ENCODE measurements around the gene SRPRB.

Gene SRPRB

DNA sequence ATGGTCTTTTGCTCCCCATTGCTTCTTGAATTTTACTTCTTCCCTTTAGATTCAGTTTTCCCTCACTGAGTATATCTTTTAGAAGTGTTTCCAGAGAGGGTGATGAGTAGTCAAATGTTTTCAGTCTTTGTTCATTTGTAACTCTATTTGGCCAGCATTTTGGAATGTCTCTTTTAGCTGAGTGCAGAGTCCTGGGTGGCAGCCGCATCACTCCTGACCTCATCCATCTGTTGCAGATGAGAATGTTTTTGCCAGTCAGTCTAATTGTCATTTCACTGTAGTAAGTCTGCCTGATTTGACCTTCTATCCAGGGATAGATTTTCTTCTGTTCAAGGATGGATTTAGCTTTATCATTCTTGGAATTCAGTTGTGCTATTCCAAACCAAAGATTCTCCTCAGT is 7.3 kb downstream of the SRPRB start:
- H3K4me3 ChIP-seq (replicated peaks; ENCODE audit: low read depth, low read length) = no peak overlapping the region
- TF ChIP-seq, protein P1, sequence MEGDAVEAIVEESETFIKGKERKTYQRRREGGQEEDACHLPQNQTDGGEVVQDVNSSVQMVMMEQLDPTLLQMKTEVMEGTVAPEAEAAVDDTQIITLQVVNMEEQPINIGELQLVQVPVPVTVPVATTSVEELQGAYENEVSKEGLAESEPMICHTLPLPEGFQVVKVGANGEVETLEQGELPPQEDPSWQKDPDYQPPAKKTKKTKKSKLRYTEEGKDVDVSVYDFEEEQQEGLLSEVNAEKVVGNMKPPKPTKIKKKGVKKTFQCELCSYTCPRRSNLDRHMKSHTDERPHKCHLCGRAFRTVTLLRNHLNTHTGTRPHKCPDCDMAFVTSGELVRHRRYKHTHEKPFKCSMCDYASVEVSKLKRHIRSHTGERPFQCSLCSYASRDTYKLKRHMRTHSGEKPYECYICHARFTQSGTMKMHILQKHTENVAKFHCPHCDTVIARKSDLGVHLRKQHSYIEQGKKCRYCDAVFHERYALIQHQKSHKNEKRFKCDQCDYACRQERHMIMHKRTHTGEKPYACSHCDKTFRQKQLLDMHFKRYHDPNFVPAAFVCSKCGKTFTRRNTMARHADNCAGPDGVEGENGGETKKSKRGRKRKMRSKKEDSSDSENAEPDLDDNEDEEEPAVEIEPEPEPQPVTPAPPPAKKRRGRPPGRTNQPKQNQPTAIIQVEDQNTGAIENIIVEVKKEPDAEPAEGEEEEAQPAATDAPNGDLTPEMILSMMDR (IDR thresholded peaks at IDR 0.05; ENCODE audit: low read length, missing control alignments) = no peak
- DNase-seq (ENCODE audit: low read depth) = peak; percentile 24

DNA sequence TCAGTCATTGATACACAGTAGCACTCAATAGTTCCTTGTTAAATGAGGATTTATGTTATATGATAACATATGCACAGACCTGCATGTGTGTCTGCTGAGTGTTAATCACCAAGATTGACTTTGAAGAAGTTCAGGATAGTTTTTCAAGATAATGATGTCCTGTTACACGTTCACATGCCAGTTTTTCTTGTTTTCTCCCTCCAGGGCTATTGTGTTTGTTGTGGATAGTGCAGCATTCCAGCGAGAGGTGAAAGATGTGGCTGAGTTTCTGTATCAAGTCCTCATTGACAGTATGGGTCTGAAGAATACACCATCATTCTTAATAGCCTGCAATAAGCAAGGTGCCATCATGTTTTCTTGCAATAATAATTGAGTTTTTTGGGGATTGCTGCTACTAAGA is 9.8 kb downstream of the SRPRB start:
- no peak overlapping the region for H3K4me3 ChIP-seq (replicated peaks; ENCODE audit: low read depth, low read length)
- DNase-seq (ENCODE audit: low read depth) = no peak
- TF ChIP-seq, protein P1 (IDR thresholded peaks at IDR 0.05; ENCODE audit: low read length, missing control alignments) = no peak

DNA sequence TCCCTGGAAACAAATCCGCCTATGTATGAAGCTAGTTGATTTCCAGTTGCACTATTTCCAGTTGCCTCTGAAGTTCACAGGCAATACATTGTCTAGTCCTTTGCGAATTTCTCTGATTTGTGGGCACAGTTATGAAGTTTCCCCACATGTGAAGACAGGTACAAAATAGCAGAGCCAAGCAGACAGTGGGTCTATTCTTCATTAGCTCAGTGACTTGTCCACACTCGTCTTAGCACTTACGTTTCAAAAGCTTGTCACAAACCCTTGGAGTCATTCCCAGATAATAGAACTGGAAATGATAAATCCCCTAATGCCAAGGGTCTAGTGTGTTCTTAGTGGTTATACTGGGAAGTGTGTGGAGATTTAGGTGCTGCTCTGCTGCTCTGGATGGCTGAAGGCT is 14.5 kb downstream of the SRPRB start:
- DNase-seq (ENCODE audit: low read depth) = no peak
- TF ChIP-seq, protein P1 (IDR thresholded peaks at IDR 0.05; ENCODE audit: low read length, missing control alignments) = no peak
- H3K4me3 ChIP-seq (replicated peaks; ENCODE audit: low read depth, low read length) = no peak overlapping the region

DNA sequence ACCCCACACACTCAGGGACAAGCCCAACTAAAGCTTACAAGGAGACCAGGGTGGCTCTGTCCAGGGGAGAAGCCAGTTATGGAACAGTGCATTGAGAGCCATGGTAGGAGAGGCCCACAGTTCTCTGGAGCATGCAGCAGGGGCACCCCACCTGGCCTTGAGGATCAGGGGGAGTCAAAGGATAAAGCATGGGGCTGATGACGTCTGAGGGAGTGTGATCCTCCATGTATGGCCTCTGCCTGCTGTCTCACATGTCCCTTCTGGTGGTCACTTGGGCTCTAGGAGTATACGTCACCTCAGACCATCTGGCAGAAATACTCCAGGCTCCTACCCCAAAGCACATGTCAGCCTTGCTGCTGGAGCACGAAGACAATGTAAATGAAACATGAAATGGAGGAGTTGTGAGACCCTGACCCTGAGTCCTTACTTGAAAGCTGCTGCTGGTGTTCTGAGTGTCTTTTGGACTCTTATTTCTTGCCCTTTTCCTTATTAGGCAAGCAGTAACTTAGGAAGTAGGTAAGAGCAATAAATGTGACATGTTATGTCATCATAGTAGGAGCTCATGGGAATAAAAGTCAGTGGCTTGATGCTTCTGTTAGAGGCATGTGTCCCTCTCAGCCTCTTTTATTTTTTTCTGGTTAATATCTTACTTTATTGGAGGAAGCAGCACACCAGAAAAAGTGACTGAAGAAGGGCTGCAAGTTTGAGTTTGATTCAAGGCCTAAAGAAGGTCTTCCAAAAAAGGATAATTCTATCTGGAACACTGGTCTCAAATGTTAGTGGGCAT is 15.5 kb downstream of the SRPRB start:
- DNase-seq (ENCODE audit: low read depth) = no peak
- TF ChIP-seq, protein P1 (IDR thresholded peaks at IDR 0.05; ENCODE audit: low read length, missing control alignments) = no peak
- no peak overlapping the region for H3K4me3 ChIP-seq (replicated peaks; ENCODE audit: low read depth, low read length)

DNA sequence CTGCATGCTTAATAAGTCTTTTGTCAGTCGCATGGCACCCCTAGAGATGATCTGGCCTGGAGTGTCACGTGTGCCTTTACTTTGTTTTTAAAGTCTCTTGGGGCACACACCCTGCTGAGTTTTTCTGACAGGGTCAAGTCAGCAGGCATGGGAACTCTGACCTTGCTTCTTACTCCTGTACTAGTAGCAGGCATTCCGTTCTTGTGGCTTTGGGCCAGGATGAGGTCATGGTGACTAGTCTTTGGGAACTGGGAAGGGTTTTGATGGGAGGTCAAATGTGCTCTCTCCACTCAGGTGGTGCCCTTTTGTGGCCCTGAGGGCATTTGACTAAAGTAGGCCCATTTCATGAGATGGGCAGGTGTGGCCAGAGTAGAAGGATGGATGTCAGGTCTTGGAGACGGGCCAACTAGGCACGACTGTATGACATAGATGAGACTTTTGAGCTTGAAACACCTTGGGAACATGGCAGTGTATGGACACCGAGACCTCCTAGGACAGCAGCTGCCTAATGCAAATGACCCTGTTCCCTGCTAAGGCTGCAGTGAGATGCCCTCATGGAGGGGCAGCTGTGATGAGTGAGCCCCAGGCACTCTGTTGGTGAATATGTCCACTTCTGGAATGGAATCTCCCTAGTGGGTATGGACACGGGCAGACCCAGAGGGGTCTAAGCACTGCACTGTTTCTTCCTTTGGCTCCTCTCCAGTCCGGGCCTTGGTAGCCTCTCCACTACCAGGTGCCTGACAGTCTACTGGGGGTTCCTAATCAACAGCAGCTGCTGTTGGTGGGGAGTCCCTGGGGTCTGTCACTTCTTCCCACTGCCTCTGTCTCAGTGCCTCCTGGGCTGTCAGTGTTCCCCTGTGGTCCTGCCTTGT is 16.4 kb downstream of the SRPRB start:
- DNase-seq (ENCODE audit: low read depth) = peak; percentile 38
- H3K4me3 ChIP-seq (replicated peaks; ENCODE audit: low read depth, low read length) = no peak overlapping the region
- TF ChIP-seq, protein P1 (IDR thresholded peaks at IDR 0.05; ENCODE audit: low read length, missing control alignments) = no peak

DNA sequence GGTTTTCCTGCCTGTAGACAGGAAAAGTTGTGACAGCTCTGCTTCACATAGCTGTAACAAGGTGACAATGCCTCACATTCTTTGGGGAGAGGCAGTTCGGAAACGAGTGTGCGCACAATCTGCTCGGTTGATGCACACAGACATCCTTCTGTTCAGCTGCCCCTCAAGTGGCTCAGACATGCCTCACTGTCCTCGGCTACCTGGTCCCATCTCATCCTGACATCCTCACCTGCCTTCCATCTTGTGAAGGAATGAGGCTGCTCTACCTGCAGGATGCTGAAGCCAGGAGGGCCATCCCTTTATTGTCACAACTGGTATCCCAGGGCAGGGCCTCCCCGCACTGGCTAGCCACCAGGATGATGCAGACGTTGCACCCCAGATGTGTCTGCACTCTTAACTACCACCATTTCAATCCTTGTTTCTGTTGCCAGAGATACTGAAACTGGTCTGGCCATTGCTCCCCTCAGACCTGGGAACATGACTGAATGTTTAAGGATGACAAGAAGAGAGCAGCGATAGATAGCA is 19.4 kb downstream of the SRPRB start:
- no peak for DNase-seq (ENCODE audit: low read depth)
- TF ChIP-seq, protein P1 (IDR thresholded peaks at IDR 0.05; ENCODE audit: low read length, missing control alignments) = no peak
- no peak overlapping the region for H3K4me3 ChIP-seq (replicated peaks; ENCODE audit: low read depth, low read length)

All from fibroblast of pulmonary artery (primary cell).